Neuron (in vitro differentiated cells): ENCODE measurements around the gene UBA52.

Source experiments
- H2AFZ ChIP-seq: one replicate; pipeline ENCODE4 v1.6.1; 2013; ENCODE audit warnings: low read depth, mild to moderate bottlenecking, inconsistent platforms, low read length, moderate library complexity
- H3K27me3 ChIP-seq: one replicate; pipeline ENCODE4 v1.6.1; 2013; ENCODE audit warnings: low read length; ENCODE audit not compliant: insufficient read depth
- H3K36me3 ChIP-seq: one replicate; pipeline ENCODE4 v1.6.1; 2013; ENCODE audit warnings: low read length; ENCODE audit not compliant: insufficient read depth
- H3K4me1 ChIP-seq: one replicate; pipeline ENCODE4 v1.6.1; 2013; ENCODE audit warnings: low read length; ENCODE audit not compliant: insufficient read depth
- H3K4me3 ChIP-seq: 2 replicates; pipeline ENCODE4 v1.5.1; 2013; ENCODE audit warnings: mild to moderate bottlenecking, low read length, moderate library complexity
- H3K9me3 ChIP-seq: one replicate; pipeline ENCODE4 v1.6.1; 2013; ENCODE audit warnings: low read length

Gene UBA52

DNA sequence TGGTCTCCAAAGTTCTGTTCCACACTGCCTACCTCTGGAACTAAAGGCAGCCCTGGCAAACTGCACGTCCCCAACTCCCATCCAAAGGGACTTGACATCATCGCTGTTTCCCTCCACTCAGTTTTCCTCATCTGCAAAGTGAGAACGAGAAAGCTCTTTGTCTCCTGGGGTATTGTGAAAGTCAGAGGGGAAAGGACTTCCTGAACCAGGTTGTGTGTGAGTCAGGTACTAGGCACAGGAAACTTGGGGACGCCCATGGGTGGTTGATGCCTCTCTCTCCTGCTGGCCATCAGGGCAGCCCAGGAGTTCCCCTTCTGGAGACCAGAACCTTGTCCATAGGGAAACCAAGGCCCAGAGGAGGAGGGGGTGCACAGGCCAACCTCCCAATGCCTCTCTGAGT is 30.2 kb downstream of the UBA52 start:
- H3K27me3 ChIP-seq: peaks cover 57% of the 10 kb centered on the region
- H3K36me3 ChIP-seq: no peaks in the 10 kb centered on the region
- no peak overlapping the region for H3K4me3 ChIP-seq
- no peaks in the 10 kb centered on the region for H3K9me3 ChIP-seq
- H2AFZ ChIP-seq: no peak overlapping the region
- peaks cover 16% of the 10 kb centered on the region for H3K4me1 ChIP-seq

DNA sequence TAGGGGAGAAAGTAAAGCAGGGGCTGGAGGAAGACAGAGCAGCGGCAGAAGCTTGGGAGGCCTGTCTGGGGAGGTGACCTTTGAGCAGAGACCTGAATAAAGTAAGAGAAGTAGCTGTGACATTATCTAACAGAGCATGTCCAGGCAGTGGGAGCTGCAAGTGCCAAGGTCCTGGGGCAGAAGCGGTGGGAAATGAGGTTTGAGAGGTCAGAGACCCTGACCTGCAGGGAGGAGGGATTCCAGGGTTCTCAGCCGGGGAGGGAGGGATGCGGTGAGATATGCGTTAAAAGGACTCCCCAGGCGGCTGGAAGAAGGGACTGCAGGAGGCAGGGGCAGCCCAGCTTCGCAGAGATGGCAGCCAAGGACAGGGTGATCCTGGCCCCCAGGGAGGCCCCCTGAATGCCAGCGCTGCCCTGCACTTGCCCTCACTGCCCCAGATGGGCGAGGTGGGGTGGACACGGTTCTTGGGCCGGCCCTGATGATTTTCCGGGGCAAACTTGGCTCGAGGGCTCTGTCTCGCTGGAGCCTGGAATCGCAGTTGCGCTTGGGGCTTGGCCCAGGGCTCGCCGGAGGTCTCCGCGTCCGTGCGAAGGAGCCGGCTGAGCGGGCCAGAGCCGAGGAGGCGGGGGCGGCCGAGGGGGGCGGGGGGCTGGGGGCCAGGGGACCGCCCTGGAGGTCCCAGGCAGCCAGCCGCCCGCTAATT is 31.7 kb downstream of the UBA52 start:
- Histone ChIP-seq H3K4me3 (no peak overlapping the region), H2AFZ (no peak overlapping the region), H3K36me3 (no peaks in the 10 kb centered on the region), H3K4me1 (peaks cover 16% of the 10 kb centered on the region), H3K27me3 (peaks cover 69% of the 10 kb centered on the region), H3K9me3 (no peaks in the 10 kb centered on the region)

GRCh38 chr19:18603958-18604819 is 32.5 kb downstream of the UBA52 start:
- peaks cover 16% of the 10 kb centered on the region for H3K4me1 ChIP-seq
- peaks cover 72% of the 10 kb centered on the region for H3K27me3 ChIP-seq
- H3K4me3 ChIP-seq: no peak overlapping the region
- H3K36me3 ChIP-seq: no peaks in the 10 kb centered on the region
- no peaks in the 10 kb centered on the region for H3K9me3 ChIP-seq
- no peak overlapping the region for H2AFZ ChIP-seq

DNA sequence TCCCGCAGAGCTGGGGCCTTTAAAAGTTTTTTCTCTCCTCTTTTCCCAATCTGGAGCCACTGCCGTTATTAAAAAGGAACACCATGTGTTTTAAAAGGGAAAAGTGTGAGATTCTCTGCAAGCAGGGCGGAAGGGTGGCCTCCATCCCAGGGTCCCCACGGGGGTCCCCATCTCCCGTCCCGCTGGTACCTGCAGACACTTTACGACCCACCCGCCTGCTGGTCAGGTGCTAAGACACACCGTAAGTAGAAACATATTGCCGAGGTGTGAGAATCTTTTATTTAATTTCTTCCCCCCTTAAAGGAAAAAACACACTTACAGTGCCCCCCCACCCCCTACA is 33.1 kb downstream of the UBA52 start:
- peaks cover 16% of the 10 kb centered on the region for H3K4me1 ChIP-seq
- H2AFZ ChIP-seq: no peak overlapping the region
- no peaks in the 10 kb centered on the region for H3K36me3 ChIP-seq
- peaks cover 75% of the 10 kb centered on the region for H3K27me3 ChIP-seq
- H3K4me3 ChIP-seq: no peak overlapping the region
- H3K9me3 ChIP-seq: no peaks in the 10 kb centered on the region

GRCh38 chr19:18605196-18605545 is 33.5 kb downstream of the UBA52 start:
- no peak overlapping the region for H2AFZ ChIP-seq
- H3K36me3 ChIP-seq: no peaks in the 10 kb centered on the region
- no peak overlapping the region for H3K4me3 ChIP-seq
- no peaks in the 10 kb centered on the region for H3K9me3 ChIP-seq
- H3K27me3 ChIP-seq: peaks cover 78% of the 10 kb centered on the region
- peaks cover 19% of the 10 kb centered on the region for H3K4me1 ChIP-seq

GRCh38 chr19:18605546-18606280 is 34.1 kb downstream of the UBA52 start:
- H3K4me3 ChIP-seq: no peak overlapping the region
- peaks cover 84% of the 10 kb centered on the region for H3K27me3 ChIP-seq

GRCh38 chr19:18606281-18607225 is 34.9 kb downstream of the UBA52 start, which contains the start of gene CRLF1:
CRLF1 (minus strand) TSS chr19:18606799; CDS start chr19:18606656, 143 bp downstream.
- Histone ChIP-seq H3K27me3 (peaks cover 89% of the 10 kb centered on the region), H3K36me3 (no peaks in the 10 kb centered on the region), H2AFZ (no peak within 1 kb of the TSS), H3K4me3 (no peak within 1 kb of the TSS), H3K4me1 (peaks cover 31% of the 10 kb centered on the region), H3K9me3 (no peaks in the 10 kb centered on the region)

More at GRCh38 chr19:18605546-18606280, 34.1 kb downstream of the UBA52 start:
- peaks cover 23% of the 10 kb centered on the region for H3K4me1 ChIP-seq
- no peak overlapping the region for H2AFZ ChIP-seq
- no peaks in the 10 kb centered on the region for H3K9me3 ChIP-seq
- H3K36me3 ChIP-seq: no peaks in the 10 kb centered on the region

- Histone ChIP-seq H3K4me1 (peaks cover 40% of the 10 kb centered on the region), H3K27me3 (peaks cover 90% of the 10 kb centered on the region), H3K9me3 (no peaks in the 10 kb centered on the region), H3K36me3 (no peaks in the 10 kb centered on the region), H3K4me3 (no peak overlapping the region), H2AFZ (no peak overlapping the region)
Measured at GRCh38 chr19:18607226-18608101, 35.8 kb downstream of the UBA52 start.

DNA sequence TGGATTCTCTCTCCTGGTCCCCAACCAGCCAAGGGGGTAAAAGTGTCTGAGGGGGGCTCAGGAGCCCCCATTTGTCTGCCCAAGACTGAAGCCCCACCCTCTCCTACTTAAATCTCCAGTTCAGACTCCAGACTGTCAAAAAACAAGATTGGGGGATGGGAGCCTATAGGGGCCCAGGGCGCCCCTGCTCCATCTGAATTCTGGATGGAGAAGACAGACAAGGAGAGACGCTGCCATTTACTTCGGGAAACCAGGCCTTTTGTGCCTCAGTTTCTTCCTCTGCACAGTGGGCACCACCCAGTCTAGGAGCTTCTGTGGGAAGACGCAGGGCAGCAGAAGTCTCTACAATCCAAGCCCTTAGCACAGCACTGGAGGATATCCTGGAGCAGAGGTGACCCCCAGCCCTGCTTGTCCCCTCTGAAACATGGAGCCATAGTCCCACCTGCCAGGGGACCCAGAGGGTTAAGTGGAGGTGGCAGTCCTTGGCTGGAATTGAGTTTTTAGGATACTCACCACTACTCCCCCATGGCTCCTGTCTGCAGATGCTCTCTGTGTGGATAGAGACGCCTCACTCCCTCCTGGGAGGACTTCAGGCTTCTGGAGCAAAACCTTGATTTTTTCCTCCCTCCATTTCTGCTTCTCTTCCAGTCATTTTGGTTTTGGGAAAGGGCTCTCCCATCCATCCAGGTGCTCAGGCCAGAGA is 36.6 kb downstream of the UBA52 start:
- Histone ChIP-seq H3K27me3 (peaks cover 89% of the 10 kb centered on the region), H3K4me3 (no peak overlapping the region)

DNA sequence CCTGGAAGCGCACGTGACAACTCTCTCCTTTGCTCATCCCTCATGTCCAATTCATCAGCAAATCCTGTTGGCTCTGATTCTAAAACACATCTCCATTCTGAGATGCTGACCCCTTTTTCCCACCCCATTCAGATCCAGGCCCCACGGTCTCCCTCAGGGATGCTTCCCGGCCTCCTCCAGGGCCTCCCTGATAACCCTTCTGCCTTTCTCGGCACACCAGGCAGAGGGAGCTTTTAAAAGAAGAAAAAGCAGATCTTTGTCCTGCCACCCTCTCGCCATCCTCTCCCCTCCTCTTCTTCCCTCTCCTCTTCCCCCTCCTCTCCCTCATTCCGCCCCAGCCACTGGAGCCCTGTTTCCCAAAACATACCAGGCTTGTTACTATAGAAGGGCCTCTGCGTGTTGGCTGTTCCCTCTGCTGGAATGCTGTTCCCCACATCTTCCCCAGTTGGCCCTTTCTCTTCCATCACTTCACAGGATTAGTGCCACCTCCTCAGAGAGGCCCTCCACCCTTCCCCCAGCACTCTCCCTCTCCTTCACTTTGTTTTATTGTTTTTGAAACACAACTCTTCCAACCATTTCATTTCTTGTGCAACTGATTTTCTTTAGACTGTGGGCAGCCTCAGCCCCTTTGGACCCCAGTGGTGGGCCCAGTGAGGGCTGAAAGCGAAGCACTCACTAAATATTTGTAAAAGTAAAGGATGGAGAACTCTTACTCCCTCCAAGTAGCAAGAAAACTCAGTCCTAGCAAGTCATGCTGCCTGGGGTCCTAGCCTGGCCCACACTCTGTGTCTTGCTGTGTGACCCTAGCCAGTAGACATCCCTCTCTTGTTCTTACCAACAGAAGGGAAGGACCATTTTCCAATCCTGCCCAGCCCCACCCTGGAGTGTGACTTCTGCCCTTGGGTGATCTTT is 37.4 kb downstream of the UBA52 start:
- Histone ChIP-seq H3K36me3 (no peaks in the 10 kb centered on the region), H2AFZ (no peak overlapping the region), H3K27me3 (peaks cover 89% of the 10 kb centered on the region), H3K4me3 (no peak overlapping the region), H3K4me1 (peaks cover 45% of the 10 kb centered on the region), H3K9me3 (no peaks in the 10 kb centered on the region)

More for the DNA sequence above, 36.6 kb downstream of the UBA52 start:
- Histone ChIP-seq H3K36me3 (no peaks in the 10 kb centered on the region), H3K4me1 (peaks cover 43% of the 10 kb centered on the region), H2AFZ (no peak overlapping the region), H3K9me3 (no peaks in the 10 kb centered on the region)

DNA sequence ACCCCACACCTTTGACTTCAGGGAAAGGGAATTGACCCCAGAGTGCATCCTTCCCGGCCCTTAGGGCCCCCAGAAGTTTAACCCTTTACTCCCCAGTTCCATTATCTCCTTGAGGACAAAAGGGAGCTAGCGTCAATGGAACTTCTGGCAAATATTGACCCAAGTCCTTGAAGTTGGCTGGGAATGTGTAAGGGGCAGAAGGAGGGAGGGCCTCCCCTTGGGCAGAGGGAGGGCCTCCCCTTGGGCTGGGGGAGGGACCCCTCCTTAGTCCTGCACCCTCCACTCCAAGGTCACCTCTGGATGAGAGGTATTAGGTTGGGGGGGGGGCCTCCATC is 38.0 kb downstream of the UBA52 start:
- Histone ChIP-seq H3K4me3 (no peak overlapping the region), H3K9me3 (no peaks in the 10 kb centered on the region), H3K36me3 (no peaks in the 10 kb centered on the region), H2AFZ (no peak overlapping the region), H3K27me3 (peaks cover 89% of the 10 kb centered on the region), H3K4me1 (peaks cover 39% of the 10 kb centered on the region)
